OCI-LY7 (cell line): Measurements from ENCODE around the gene ATP1A3.

Experiments used
- EZH2phosphoT487 ChIP-seq: fragments of 200-600 bp; sonication (generic); IDR thresholded peaks from 2 replicates; pipeline ENCODE4 v1.6.1; 2018; ENCODE audit warnings: low read depth, borderline replicate concordance, mild to moderate bottlenecking, mixed run types, antibody characterized with exemption, low read length, moderate library complexity, mixed read lengths
- TF ChIP-seq, protein P1 (sequence below): fragments of 200-600 bp; sonication (generic); conservative IDR thresholded peaks from 2 replicates; pipeline ENCODE4 v1.5.1; 2014; ENCODE audit warnings: mild to moderate bottlenecking, antibody characterized with exemption, low read length, moderate library complexity, mixed read lengths

- TF ChIP-seq, protein P1, sequence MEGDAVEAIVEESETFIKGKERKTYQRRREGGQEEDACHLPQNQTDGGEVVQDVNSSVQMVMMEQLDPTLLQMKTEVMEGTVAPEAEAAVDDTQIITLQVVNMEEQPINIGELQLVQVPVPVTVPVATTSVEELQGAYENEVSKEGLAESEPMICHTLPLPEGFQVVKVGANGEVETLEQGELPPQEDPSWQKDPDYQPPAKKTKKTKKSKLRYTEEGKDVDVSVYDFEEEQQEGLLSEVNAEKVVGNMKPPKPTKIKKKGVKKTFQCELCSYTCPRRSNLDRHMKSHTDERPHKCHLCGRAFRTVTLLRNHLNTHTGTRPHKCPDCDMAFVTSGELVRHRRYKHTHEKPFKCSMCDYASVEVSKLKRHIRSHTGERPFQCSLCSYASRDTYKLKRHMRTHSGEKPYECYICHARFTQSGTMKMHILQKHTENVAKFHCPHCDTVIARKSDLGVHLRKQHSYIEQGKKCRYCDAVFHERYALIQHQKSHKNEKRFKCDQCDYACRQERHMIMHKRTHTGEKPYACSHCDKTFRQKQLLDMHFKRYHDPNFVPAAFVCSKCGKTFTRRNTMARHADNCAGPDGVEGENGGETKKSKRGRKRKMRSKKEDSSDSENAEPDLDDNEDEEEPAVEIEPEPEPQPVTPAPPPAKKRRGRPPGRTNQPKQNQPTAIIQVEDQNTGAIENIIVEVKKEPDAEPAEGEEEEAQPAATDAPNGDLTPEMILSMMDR: no peak
- TF ChIP-seq EZH2phosphoT487: no peak
These were observed 36.7 kb downstream of the ATP1A3 start for GRCh38 chr19:41957161-41957837.
